Measurements from ENCODE around the gene RGS16. TPM values are rescaled to one million over a fixed set of nuclear protein-coding genes. Genes with fewer than 3 reads are reported as not detected.

The RGS16 gene
- total and polyA plus RNA-seq, 2 of the 13 experiments (the other 11 are each of a cell fraction or from before 2014, with no cell fraction given), result not detected

DNA sequence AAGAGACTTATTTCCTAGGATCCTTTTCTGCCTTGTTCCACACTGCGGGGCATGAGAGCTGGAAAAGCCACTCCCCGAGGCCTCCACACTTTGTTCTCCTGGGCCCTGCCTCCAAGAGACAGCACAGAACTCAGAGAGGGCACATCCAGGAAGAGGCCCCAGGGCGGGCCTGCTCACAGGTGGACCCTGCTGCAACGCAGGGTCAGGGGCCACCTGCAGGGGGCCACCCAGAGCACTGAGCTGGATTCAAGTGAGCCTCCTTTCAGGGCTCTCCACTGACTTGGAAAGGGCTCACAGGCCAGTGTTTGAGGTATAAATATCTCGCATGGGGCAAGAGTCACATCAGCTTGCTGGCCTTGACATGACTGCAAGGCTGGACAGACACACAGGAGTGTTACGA is 4.8 kb downstream of the RGS16 start:
- no peaks in the 10 kb centered on the region for H3K9me3 ChIP-seq (ENCODE audit: low read length)
- CTCF ChIA-PET (ENCODE audit: low intra/inter-chr PET ratio, low total read pairs), result no interaction called here
- no peak overlapping the region for H3K27ac ChIP-seq (ENCODE audit: extremely low read length, insufficient read depth, low read length)
- no TSS peak for BruUV-seq (replicated peaks)
- 20% methylated on average over 4 of the region's 6 CpGs for WGBS (ENCODE audit: low lambda C conversion rate)
- H3K4me2 ChIP-seq (ENCODE audit: low read depth, low read length), result no peak overlapping the region
- no peak overlapping the region for H2AFZ ChIP-seq (ENCODE audit: low read length)
- FAIRE-seq (no peak), DNase-seq (ENCODE audit: low spot score) (no peak), ATAC-seq (peak; percentile 75)
- no peaks in the 10 kb centered on the region for H3K79me2 ChIP-seq (ENCODE audit: insufficient read depth, low read length)
- no peaks in the 10 kb centered on the region for H3K4me1 ChIP-seq (ENCODE audit: insufficient read depth, low read length)
- TF ChIP-seq, protein P1, sequence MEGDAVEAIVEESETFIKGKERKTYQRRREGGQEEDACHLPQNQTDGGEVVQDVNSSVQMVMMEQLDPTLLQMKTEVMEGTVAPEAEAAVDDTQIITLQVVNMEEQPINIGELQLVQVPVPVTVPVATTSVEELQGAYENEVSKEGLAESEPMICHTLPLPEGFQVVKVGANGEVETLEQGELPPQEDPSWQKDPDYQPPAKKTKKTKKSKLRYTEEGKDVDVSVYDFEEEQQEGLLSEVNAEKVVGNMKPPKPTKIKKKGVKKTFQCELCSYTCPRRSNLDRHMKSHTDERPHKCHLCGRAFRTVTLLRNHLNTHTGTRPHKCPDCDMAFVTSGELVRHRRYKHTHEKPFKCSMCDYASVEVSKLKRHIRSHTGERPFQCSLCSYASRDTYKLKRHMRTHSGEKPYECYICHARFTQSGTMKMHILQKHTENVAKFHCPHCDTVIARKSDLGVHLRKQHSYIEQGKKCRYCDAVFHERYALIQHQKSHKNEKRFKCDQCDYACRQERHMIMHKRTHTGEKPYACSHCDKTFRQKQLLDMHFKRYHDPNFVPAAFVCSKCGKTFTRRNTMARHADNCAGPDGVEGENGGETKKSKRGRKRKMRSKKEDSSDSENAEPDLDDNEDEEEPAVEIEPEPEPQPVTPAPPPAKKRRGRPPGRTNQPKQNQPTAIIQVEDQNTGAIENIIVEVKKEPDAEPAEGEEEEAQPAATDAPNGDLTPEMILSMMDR (CRISPR knock-in tag; IDR thresholded peaks at IDR 0.05), result peak; percentile 30
- TF ChIP-seq ZNF562 (CRISPR knock-in tag; IDR thresholded peaks at IDR 0.05; ENCODE audit: borderline replicate concordance), result no peak
- peak; percentile 26 for TF ChIP-seq XRCC5 (optimal IDR thresholded peaks at IDR 0.05; ENCODE audit: low read length)
- no peak for TF ChIP-seq SMC3 (IDR thresholded peaks at IDR 0.05; ENCODE audit: low read length)
- POLR2A ChIA-PET, result no interaction called here
- intact Hi-C loops (cut with micrococcal nuclease; ENCODE audit: unreplicated experiment), result loop anchor here (5.0 kb wide), 1 partner anchor 152 kb away; no protein-coding TSS in a partner anchor
- no peaks in the 10 kb centered on the region for H4K20me1 ChIP-seq (ENCODE audit: insufficient read depth, low read length)
- H3K36me3 ChIP-seq (replicated peaks in 1 of 2; ENCODE audit: control insufficient read depth in 1 of 2, insufficient read depth in 2 of 2, low read length in 2 of 2), result no peaks in the 10 kb centered on the region
- H3K27me3 ChIP-seq (ENCODE audit: control insufficient read depth in 1 of 2, insufficient read depth in 2 of 2, low read length in 2 of 2), result peaks cover 2 to 7% of the 10 kb centered on the region in 2 experiments; a peak in 3 of 5 replicates
- in situ Hi-C loops (cut with HindIII; ENCODE audit: extremely low pct_ligation_motif_present, low pct_unique_long_range_greater_than_20kb), result loop anchor here (10.0 kb wide), 1 partner anchor 155 kb away; no protein-coding TSS in a partner anchor
- no peak overlapping the region for H3K9ac ChIP-seq (ENCODE audit: insufficient read depth, low read depth, low read length)
- no peak overlapping the region for H3K4me3 ChIP-seq (replicated peaks in 1 of 3; ENCODE audit: insufficient read depth in 1 of 3, low read depth in 2 of 3, low read length in 3 of 3)

DNA sequence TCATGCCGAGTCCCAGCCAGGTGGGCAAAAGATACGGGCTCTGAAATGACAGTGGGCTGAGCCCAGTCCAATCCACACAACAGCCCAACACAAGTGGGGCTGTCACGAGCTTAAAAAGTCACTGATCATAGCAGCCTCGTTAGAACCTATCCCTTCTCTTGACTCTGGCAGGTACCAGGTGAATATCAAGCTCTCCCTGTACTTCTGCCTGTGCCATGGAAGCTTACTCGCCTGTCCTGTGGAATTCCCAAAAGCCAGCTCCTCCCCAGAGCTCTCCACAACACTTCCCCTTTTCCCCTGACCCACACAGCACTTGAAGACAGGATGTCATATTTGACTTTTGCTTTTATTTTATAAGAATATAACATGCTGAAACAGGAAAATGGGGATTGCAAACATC is 5.9 kb downstream of the RGS16 start:
- in situ Hi-C loops (cut with HindIII; ENCODE audit: extremely low pct_ligation_motif_present, low pct_unique_long_range_greater_than_20kb) (loop anchor here (10.0 kb wide), 1 partner anchor 153 kb away; no protein-coding TSS in a partner anchor), intact Hi-C loops (cut with micrococcal nuclease; ENCODE audit: unreplicated experiment) (loop anchor here (5.0 kb wide), 1 partner anchor 151 kb away; no protein-coding TSS in a partner anchor)
- H3K4me2 ChIP-seq (ENCODE audit: low read depth, low read length), result no peak overlapping the region
- H3K79me2 ChIP-seq (ENCODE audit: insufficient read depth, low read length), result no peaks in the 10 kb centered on the region
- ATAC-seq, result no peak
- no peak overlapping the region for H2AFZ ChIP-seq (ENCODE audit: low read length)
- FAIRE-seq, result no peak
- no peak overlapping the region for H3K9ac ChIP-seq (ENCODE audit: insufficient read depth, low read depth, low read length)
- no peaks in the 10 kb centered on the region for H3K9me3 ChIP-seq (ENCODE audit: low read length)
- WGBS (ENCODE audit: low lambda C conversion rate), result 0% methylated on average over 5 of the region's 5 CpGs
- no peak for DNase-seq (ENCODE audit: low spot score)
- CTCF ChIA-PET (ENCODE audit: low intra/inter-chr PET ratio, low total read pairs), result no interaction called here
- POLR2A ChIA-PET, result no interaction called here
- no peaks in the 10 kb centered on the region for H3K4me1 ChIP-seq (ENCODE audit: insufficient read depth, low read length)
- no peak overlapping the region for H3K4me3 ChIP-seq (replicated peaks in 1 of 3; ENCODE audit: insufficient read depth in 1 of 3, low read depth in 2 of 3, low read length in 3 of 3)
- no peaks in the 10 kb centered on the region for H3K36me3 ChIP-seq (replicated peaks in 1 of 2; ENCODE audit: control insufficient read depth in 1 of 2, insufficient read depth in 2 of 2, low read length in 2 of 2)
- H4K20me1 ChIP-seq (ENCODE audit: insufficient read depth, low read length), result no peaks in the 10 kb centered on the region
- no peaks in the 10 kb centered on the region; a peak in 2 of 5 replicates for H3K27me3 ChIP-seq (ENCODE audit: control insufficient read depth in 1 of 2, insufficient read depth in 2 of 2, low read length in 2 of 2)
- H3K27ac ChIP-seq (ENCODE audit: extremely low read length, insufficient read depth, low read length), result no peak overlapping the region
- no TSS peak for BruUV-seq (replicated peaks)
- TF ChIP-seq, protein P2, sequence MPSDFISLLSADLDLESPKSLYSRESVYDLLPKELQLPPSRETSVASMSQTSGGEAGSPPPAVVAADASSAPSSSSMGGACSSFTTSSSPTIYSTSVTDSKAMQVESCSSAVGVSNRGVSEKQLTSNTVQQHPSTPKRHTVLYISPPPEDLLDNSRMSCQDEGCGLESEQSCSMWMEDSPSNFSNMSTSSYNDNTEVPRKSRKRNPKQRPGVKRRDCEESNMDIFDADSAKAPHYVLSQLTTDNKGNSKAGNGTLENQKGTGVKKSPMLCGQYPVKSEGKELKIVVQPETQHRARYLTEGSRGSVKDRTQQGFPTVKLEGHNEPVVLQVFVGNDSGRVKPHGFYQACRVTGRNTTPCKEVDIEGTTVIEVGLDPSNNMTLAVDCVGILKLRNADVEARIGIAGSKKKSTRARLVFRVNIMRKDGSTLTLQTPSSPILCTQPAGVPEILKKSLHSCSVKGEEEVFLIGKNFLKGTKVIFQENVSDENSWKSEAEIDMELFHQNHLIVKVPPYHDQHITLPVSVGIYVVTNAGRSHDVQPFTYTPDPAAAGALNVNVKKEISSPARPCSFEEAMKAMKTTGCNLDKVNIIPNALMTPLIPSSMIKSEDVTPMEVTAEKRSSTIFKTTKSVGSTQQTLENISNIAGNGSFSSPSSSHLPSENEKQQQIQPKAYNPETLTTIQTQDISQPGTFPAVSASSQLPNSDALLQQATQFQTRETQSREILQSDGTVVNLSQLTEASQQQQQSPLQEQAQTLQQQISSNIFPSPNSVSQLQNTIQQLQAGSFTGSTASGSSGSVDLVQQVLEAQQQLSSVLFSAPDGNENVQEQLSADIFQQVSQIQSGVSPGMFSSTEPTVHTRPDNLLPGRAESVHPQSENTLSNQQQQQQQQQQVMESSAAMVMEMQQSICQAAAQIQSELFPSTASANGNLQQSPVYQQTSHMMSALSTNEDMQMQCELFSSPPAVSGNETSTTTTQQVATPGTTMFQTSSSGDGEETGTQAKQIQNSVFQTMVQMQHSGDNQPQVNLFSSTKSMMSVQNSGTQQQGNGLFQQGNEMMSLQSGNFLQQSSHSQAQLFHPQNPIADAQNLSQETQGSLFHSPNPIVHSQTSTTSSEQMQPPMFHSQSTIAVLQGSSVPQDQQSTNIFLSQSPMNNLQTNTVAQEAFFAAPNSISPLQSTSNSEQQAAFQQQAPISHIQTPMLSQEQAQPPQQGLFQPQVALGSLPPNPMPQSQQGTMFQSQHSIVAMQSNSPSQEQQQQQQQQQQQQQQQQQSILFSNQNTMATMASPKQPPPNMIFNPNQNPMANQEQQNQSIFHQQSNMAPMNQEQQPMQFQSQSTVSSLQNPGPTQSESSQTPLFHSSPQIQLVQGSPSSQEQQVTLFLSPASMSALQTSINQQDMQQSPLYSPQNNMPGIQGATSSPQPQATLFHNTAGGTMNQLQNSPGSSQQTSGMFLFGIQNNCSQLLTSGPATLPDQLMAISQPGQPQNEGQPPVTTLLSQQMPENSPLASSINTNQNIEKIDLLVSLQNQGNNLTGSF (CRISPR knock-in tag; IDR thresholded peaks at IDR 0.05), result no peak
- no peak for TF ChIP-seq NFKBIZ (CRISPR knock-in tag; IDR thresholded peaks at IDR 0.05)
- no peak for TF ChIP-seq TBP (CRISPR knock-in tag; IDR thresholded peaks at IDR 0.05)
- TF ChIP-seq PITX1 (CRISPR knock-in tag; IDR thresholded peaks at IDR 0.05), result no peak
- TF ChIP-seq BRD4 (CRISPR knock-in tag; IDR thresholded peaks at IDR 0.05), result no peak
- no peak for TF ChIP-seq BHLHE40 (IDR thresholded peaks at IDR 0.05; ENCODE audit: low read length)
- no peak for TF ChIP-seq ZSCAN9 (CRISPR knock-in tag; IDR thresholded peaks at IDR 0.05; ENCODE audit: borderline replicate concordance)
- TF ChIP-seq ZNF839 (CRISPR knock-in tag; IDR thresholded peaks at IDR 0.05; ENCODE audit: borderline replicate concordance), result no peak
